A673 (cell line): ENCODE measurements around the gene IKZF2.

Source experiments
- EZH2 ChIP-seq: fragments of 200-600 bp; sonication (generic); IDR thresholded peaks from 2 replicates; pipeline ENCODE4 v1.6.1; 2017; ENCODE audit warnings: borderline replicate concordance, low read depth, mild to moderate bottlenecking, mixed read lengths, antibody characterized with exemption, low read length; ENCODE audit not compliant: poor library complexity, severe bottlenecking
- TF ChIP-seq, protein P1 (sequence below): fragments of 300-800, 200-600 bp; sonication (generic); conservative IDR thresholded peaks from 2 replicates; pipeline ENCODE4 v1.5.1; 2017; ENCODE audit warnings: low read depth, mild to moderate bottlenecking, antibody characterized with exemption, low read length, moderate library complexity, mixed read lengths

DNA sequence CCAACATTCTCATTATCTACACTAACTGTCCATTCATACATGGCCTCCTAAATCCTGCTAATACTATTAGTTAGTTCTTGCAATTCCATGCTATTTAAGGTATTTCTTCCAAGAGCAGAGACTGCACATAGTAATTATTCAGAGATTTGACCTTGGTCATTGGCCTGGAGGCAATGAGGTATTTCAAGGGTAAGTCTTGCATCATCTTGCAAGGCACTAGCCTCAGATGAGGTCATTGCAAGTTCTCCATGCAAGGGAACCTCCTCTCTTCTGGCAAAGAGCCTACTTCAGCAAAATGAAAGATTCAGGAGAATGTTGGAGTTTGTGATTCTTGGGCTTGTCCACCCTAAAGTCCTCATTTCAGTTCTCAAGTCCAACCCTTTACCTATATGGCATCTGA lies 48.5 kb upstream of the IKZF2 start:
- TF ChIP-seq, protein P1, sequence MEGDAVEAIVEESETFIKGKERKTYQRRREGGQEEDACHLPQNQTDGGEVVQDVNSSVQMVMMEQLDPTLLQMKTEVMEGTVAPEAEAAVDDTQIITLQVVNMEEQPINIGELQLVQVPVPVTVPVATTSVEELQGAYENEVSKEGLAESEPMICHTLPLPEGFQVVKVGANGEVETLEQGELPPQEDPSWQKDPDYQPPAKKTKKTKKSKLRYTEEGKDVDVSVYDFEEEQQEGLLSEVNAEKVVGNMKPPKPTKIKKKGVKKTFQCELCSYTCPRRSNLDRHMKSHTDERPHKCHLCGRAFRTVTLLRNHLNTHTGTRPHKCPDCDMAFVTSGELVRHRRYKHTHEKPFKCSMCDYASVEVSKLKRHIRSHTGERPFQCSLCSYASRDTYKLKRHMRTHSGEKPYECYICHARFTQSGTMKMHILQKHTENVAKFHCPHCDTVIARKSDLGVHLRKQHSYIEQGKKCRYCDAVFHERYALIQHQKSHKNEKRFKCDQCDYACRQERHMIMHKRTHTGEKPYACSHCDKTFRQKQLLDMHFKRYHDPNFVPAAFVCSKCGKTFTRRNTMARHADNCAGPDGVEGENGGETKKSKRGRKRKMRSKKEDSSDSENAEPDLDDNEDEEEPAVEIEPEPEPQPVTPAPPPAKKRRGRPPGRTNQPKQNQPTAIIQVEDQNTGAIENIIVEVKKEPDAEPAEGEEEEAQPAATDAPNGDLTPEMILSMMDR, result no peak
- no peak for TF ChIP-seq EZH2
